HepG2 (cell line): ENCODE data around the gene KLF13. TPM values are rescaled to one million over a fixed set of nuclear protein-coding genes. Genes with fewer than 3 reads are reported as not detected.
A peak's percentile ranks its signal among the peaks of the same experiment; 100 is the strongest.

Experiments used
- ATF7-NPFF ChIP-seq: sonication (generic); formaldehyde crosslinking; IDR thresholded peaks from 2 replicates; pipeline ENCODE4 v1.8.1; 2023; ENCODE audit warnings: mild to moderate bottlenecking, low read depth, missing genetic modification reagents, moderate library complexity
- CC2D1A ChIP-seq: sonication (generic); formaldehyde crosslinking; IDR thresholded peaks from 2 replicates; pipeline ENCODE4 v1.8.1; 2023; ENCODE audit warnings: mild to moderate bottlenecking, missing genetic modification reagents
- ETV6 ChIP-seq: sonication (generic); formaldehyde crosslinking; conservative IDR thresholded peaks from 2 replicates; pipeline ENCODE4 v1.4.0; 2020; ENCODE audit warnings: missing genetic modification reagents
- GTF2F1 ChIP-seq: fragments of 150-350 bp; IDR thresholded peaks from 2 replicates; pipeline ENCODE4 v1.6.1; 2014; ENCODE audit warnings: low read length
- HHEX ChIP-seq: IDR thresholded peaks from 2 replicates; pipeline ENCODE4 v1.6.1; 2016; ENCODE audit warnings: control low read depth
- HMG20B ChIP-seq: conservative IDR thresholded peaks from 2 replicates; pipeline ENCODE4 v1.6.1; 2016; ENCODE audit warnings: missing genetic modification reagents, missing compliant biosample characterization
- HNRNPLL ChIP-seq: fragments of 200-400 bp; formaldehyde crosslinking; IDR thresholded peaks from 2 replicates; pipeline ENCODE4 v1.6.1; 2017; ENCODE audit warnings: mild to moderate bottlenecking, low read depth, low read length; ENCODE audit not compliant: poor library complexity, severe bottlenecking
- HOMEZ ChIP-seq: IDR thresholded peaks from 2 replicates; pipeline ENCODE4 v1.6.1; 2016; ENCODE audit warnings: low read depth
- NR1H2 ChIP-seq: sonication (generic); formaldehyde crosslinking; IDR thresholded peaks from 2 replicates; pipeline ENCODE4 v1.8.1; 2022; ENCODE audit warnings: low read depth, missing genetic modification reagents, borderline replicate concordance
- NR2F2 ChIP-seq: IDR thresholded peaks from 2 replicates; pipeline ENCODE4 v1.6.1; 2012; ENCODE audit warnings: low read depth, inconsistent platforms, borderline replicate concordance
- PAWR ChIP-seq: sonication (generic); formaldehyde crosslinking; IDR thresholded peaks from 2 replicates; pipeline ENCODE4 v1.4.0; 2020; ENCODE audit warnings: missing genetic modification reagents, mild to moderate bottlenecking, borderline replicate concordance
- SIN3A ChIP-seq: IDR thresholded peaks from 2 replicates; pipeline ENCODE4 v1.6.1; 2011; ENCODE audit warnings: low read depth, mild to moderate bottlenecking, control low read depth, low read length, borderline replicate concordance
- SMC3 ChIP-seq: IDR thresholded peaks from 2 replicates; pipeline ENCODE4 v1.6.1; 2011; ENCODE audit warnings: low read length, improper control_type of control experiment
- TAF1 ChIP-seq: sonication (generic); formaldehyde crosslinking; IDR thresholded peaks from 2 replicates; pipeline ENCODE4 v1.4.0; 2020; ENCODE audit warnings: missing genetic modification reagents
- TSC22D2 ChIP-seq: sonication (generic); formaldehyde crosslinking; IDR thresholded peaks from 2 replicates; pipeline ENCODE4 v1.5.1; 2020; ENCODE audit warnings: missing genetic modification reagents, mild to moderate bottlenecking, borderline replicate concordance
- ZBTB42 ChIP-seq: sonication (generic); formaldehyde crosslinking; IDR thresholded peaks from 2 replicates; pipeline ENCODE4 v1.5.0; 2020; ENCODE audit warnings: mild to moderate bottlenecking, missing genetic modification reagents
- ZNF12 ChIP-seq: sonication (generic); formaldehyde crosslinking; IDR thresholded peaks from 2 replicates; pipeline ENCODE4 v1.5.0; 2020; ENCODE audit warnings: missing genetic modification reagents
- ZNF160 ChIP-seq: sonication (generic); formaldehyde crosslinking; IDR thresholded peaks from 2 replicates; pipeline ENCODE4 v1.8.0; 2022; ENCODE audit warnings: mild to moderate bottlenecking, inconsistent platforms, missing genetic modification reagents
- ZNF441 ChIP-seq: sonication (generic); formaldehyde crosslinking; IDR thresholded peaks from 2 replicates; pipeline ENCODE4 v1.7.0; 2021; ENCODE audit warnings: missing genetic modification reagents, borderline replicate concordance
- ZNF614 ChIP-seq: IDR thresholded peaks from 2 replicates; pipeline ENCODE4 v1.6.1; 2018; ENCODE audit warnings: missing biosample characterization, missing genetic modification reagents, inconsistent platforms, borderline replicate concordance
- ZNF7 ChIP-seq: IDR thresholded peaks from 2 replicates; pipeline ENCODE4 v1.6.1; 2016; ENCODE audit warnings: missing biosample characterization, missing genetic modification reagents
- ZNF768 ChIP-seq: sonication (generic); formaldehyde crosslinking; IDR thresholded peaks from 2 replicates; pipeline ENCODE4 v1.4.0; 2020; ENCODE audit warnings: missing genetic modification reagents
- ZNF776 ChIP-seq: sonication (generic); formaldehyde crosslinking; IDR thresholded peaks from 2 replicates; pipeline ENCODE4 v1.4.0; 2020; ENCODE audit warnings: mild to moderate bottlenecking, missing genetic modification reagents
- ZNF781 ChIP-seq: sonication (generic); formaldehyde crosslinking; IDR thresholded peaks from 2 replicates; pipeline ENCODE4 v1.5.1; 2020; ENCODE audit warnings: borderline replicate concordance, mild to moderate bottlenecking, missing genetic modification reagents; ENCODE audit errors: not compliant biosample characterization
- ZNF782 ChIP-seq: sonication (generic); formaldehyde crosslinking; IDR thresholded peaks from 2 replicates; pipeline ENCODE4 v1.4.0; 2020; ENCODE audit warnings: missing genetic modification reagents, mild to moderate bottlenecking, borderline replicate concordance
- polyA plus RNA-seq, 8 experiments: library from polyadenylated mRNA; depleted of rRNA in 3 of 8; stranded (reverse) in 7 of 8; unstranded in 1 of 8; fragments of >200 nt; fragmentation: Illumina TruSeq in 4 of 8; extraction: Trizol in 4 of 8; gene quantifications; 2 replicates each; pipeline versions ENCODE4 v1.2.1 to v1.2.3, GENCODE V29; 2011 to 2016; ENCODE audit warnings: low read depth in 4 of 8, missing spikeins in 1 of 8, mixed read lengths in 1 of 8; ENCODE audit not compliant: insufficient read depth in 1 of 8
- total RNA-seq, 5 experiments: library from RNA; depleted of rRNA; stranded (reverse); fragments of >200 nt; fragmentation: Illumina TruSeq; extraction: Trizol; gene quantifications; 2 replicates each; pipeline ENCODE4 v1.2.3, GENCODE V29; 2016; ENCODE audit warnings: low read depth in 1 of 5
- TF ChIP-seq, protein P1 (sequence below): sonication (generic); formaldehyde crosslinking; conservative IDR thresholded peaks from 2 replicates; pipeline ENCODE4 v1.8.0; 2022; ENCODE audit warnings: missing genetic modification reagents

The KLF13 gene
- total and polyA plus RNA-seq, 2 of the 13 experiments (the other 11 are each of a cell fraction or from before 2014, with no cell fraction given) = 16.8 to 25.1 TPM

DNA sequence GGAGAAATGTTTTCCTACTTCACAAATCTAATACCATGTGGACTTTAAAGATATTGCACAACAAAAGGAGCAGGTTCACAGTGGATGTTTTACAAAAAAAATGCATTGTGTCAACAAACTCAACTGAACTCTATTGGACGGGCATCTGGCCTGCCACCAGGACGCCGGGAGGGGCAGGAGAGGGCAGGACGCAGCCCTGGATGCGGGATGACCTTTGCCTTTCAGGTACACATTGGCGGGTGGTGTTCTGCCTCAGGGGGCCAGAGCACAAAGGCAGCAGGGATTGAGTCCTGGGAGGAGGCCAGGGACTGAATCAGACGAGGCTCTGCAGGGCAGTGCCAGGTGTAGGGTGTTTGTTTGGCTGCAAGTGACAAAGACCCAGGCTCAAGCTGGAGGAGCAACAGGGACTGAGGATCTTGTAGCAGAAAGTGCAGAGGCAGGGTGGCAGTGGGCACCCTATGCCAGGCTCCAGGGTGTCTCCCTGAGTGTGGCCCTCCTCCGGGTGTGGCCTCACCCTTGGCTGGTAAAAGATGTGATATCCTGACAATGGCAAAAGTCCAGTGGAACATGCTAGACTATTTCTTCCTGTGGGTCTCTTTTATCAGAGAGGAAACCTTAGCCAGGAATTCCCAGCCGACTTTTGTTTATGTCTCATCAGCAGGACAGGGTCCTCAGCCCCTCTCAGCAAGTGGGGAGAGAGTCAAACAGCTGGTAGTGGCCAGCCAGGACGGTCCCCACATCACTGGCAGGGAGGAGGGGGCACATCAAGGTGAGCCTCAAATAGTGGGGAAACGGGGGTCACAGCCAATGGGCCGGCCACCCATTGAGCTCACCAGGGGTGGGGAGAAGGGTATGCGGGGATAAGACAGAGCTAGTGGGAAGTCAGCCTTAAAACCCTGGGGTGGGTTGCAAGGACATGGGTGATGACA lies 29.7 kb upstream of the KLF13 start (continued):
- TF ChIP-seq ZNF782 (CRISPR knock-in tag) = no peak
- TF ChIP-seq ATF7-NPFF (CRISPR knock-in tag) = 0 out of 2 replicates have a peak, but pooled peaks have one; percentile 54
- TF ChIP-seq HOMEZ = peak; percentile 76
- TF ChIP-seq SMC3 = peak; percentile 40; the same call in 1 of the 2 replicates
- TF ChIP-seq, protein P1, sequence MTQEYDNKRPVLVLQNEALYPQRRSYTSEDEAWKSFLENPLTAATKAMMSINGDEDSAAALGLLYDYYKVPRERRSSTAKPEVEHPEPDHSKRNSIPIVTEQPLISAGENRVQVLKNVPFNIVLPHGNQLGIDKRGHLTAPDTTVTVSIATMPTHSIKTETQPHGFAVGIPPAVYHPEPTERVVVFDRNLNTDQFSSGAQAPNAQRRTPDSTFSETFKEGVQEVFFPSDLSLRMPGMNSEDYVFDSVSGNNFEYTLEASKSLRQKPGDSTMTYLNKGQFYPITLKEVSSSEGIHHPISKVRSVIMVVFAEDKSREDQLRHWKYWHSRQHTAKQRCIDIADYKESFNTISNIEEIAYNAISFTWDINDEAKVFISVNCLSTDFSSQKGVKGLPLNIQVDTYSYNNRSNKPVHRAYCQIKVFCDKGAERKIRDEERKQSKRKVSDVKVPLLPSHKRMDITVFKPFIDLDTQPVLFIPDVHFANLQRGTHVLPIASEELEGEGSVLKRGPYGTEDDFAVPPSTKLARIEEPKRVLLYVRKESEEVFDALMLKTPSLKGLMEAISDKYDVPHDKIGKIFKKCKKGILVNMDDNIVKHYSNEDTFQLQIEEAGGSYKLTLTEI = no peak
- TF ChIP-seq ZNF160 = no peak
- no peak for TF ChIP-seq TSC22D2 (CRISPR knock-in tag)
- peak; percentile 92 for TF ChIP-seq NR2F2
- peak; percentile 93 for TF ChIP-seq HMG20B (CRISPR knock-in tag)
- TF ChIP-seq CC2D1A (CRISPR knock-in tag) = no peak
- peak; percentile 90 for TF ChIP-seq ZNF614
- no peak for TF ChIP-seq NR1H2 (CRISPR knock-in tag)
- no peak for TF ChIP-seq ZBTB42
- no peak for TF ChIP-seq ZNF781 (CRISPR knock-in tag)
- TF ChIP-seq ZNF7 (CRISPR knock-in tag) = no peak
- no peak for TF ChIP-seq ZNF12
- TF ChIP-seq SIN3A = no peak
- TF ChIP-seq ETV6 (CRISPR knock-in tag) = no peak
- 0 out of 2 replicates have a peak, but pooled peaks have one; percentile 33 for TF ChIP-seq PAWR
- no peak for TF ChIP-seq TAF1
- no peak for TF ChIP-seq ZNF776 (CRISPR knock-in tag)
- no peak for TF ChIP-seq ZNF441 (CRISPR knock-in tag)
- TF ChIP-seq HNRNPLL = no peak
- no peak for TF ChIP-seq ZNF768 (CRISPR knock-in tag)
- peak; percentile 57; the same call in 1 of the 2 replicates for TF ChIP-seq HHEX (CRISPR knock-in tag)
- no peak for TF ChIP-seq GTF2F1
